GM23248 (cell line): ENCODE measurements around the gene BRME1. TPM values are rescaled to one million over a fixed set of nuclear protein-coding genes. Genes with fewer than 3 reads are reported as not detected.

Experiments
- DNase-seq: peaks from one replicate; pipeline ENCODE4 v3.0.0-alpha.2; 2015
- H2AFZ ChIP-seq: fragments of 200-600 bp; sonication (generic); 2 replicates; pipeline ENCODE4 v1.6.1; 2016; ENCODE audit warnings: antibody characterized with exemption
- H3F3A ChIP-seq: fragments of 200-600 bp; sonication (generic); 2 replicates; pipeline ENCODE4 v1.6.1; 2016; ENCODE audit warnings: mild to moderate bottlenecking, antibody characterized with exemption, mixed run types; ENCODE audit not compliant: insufficient read depth
- H3K27ac ChIP-seq: fragments of 200-600 bp; sonication (generic); 2 replicates; pipeline ENCODE4 v1.5.1; 2016; ENCODE audit warnings: mild to moderate bottlenecking
- H3K27me3 ChIP-seq: fragments of 200-600 bp; sonication (generic); replicated peaks from 2 replicates; pipeline ENCODE4 v1.6.1; 2016; ENCODE audit warnings: mild to moderate bottlenecking; ENCODE audit not compliant: insufficient read depth
- H3K36me3 ChIP-seq: fragments of 200-600 bp; sonication (generic); 2 replicates; pipeline ENCODE4 v1.6.1; 2016; ENCODE audit warnings: low read depth, mild to moderate bottlenecking
- H3K4me1 ChIP-seq: fragments of 200-600 bp; sonication (generic); 2 replicates; pipeline ENCODE4 v1.6.1; 2016; ENCODE audit warnings: mild to moderate bottlenecking; ENCODE audit not compliant: insufficient read depth
- H3K4me2 ChIP-seq: fragments of 200-600 bp; sonication (generic); one replicate; pipeline ENCODE4 v1.6.1; 2016; ENCODE audit warnings: mild to moderate bottlenecking; ENCODE audit not compliant: unreplicated experiment
- H3K4me3 ChIP-seq: fragments of 200-600 bp; sonication (generic); 2 replicates; pipeline ENCODE4 v1.5.1; 2016; ENCODE audit warnings: mild to moderate bottlenecking
- H3K79me2 ChIP-seq: fragments of 200-600 bp; sonication (generic); 2 replicates; pipeline ENCODE4 v1.6.1; 2016; ENCODE audit warnings: mild to moderate bottlenecking; ENCODE audit not compliant: insufficient read depth
- H3K9ac ChIP-seq: fragments of 200-600 bp; sonication (generic); 2 replicates; pipeline ENCODE4 v1.6.1; 2016; ENCODE audit warnings: mild to moderate bottlenecking
- H3K9me2 ChIP-seq: fragments of 200-600 bp; sonication (generic); 2 replicates; pipeline ENCODE4 v1.6.1; 2016; ENCODE audit warnings: mixed run types, mild to moderate bottlenecking, moderate library complexity; ENCODE audit not compliant: insufficient read depth
- H3K9me3 ChIP-seq: fragments of 200-600 bp; sonication (generic); one replicate; pipeline ENCODE4 v1.6.1; 2017; ENCODE audit warnings: low read depth
- H4K20me1 ChIP-seq: fragments of 200-600 bp; sonication (generic); 2 replicates; pipeline ENCODE4 v1.6.0; 2016; ENCODE audit not compliant: insufficient read depth
- EZH2 ChIP-seq: fragments of 200-600 bp; sonication (generic); IDR thresholded peaks from 2 replicates; pipeline ENCODE4 v1.6.1; 2018; ENCODE audit warnings: antibody characterized with exemption, mild to moderate bottlenecking; ENCODE audit not compliant: insufficient read depth, poor library complexity, severe bottlenecking
- EZH2phosphoT487 ChIP-seq: fragments of 200-600 bp; sonication (generic); IDR thresholded peaks from 2 replicates; pipeline ENCODE4 v1.6.1; 2018; ENCODE audit warnings: antibody characterized with exemption, moderate library complexity, mild to moderate bottlenecking, low read depth; ENCODE audit not compliant: insufficient read depth
- WGBS, 2 experiments: methylation state at CpG; one replicate each; pipeline ENCODE4 v1.1.6; 2015 to 2017; ENCODE audit warnings: low lambda C conversion rate in 2 of 2, low coverage in 1 of 2; ENCODE audit errors: missing lambda C conversion rate in 2 of 2; 5-methylcytosine and 5-hydroxymethylcytosine counted together
- in situ Hi-C: fragments of 300-500 bp; cut with MboI; formaldehyde crosslinking; loops from 2 replicates; pipeline ENCODE4 v1.15.0; 2020
- polyA plus RNA-seq: library from polyadenylated mRNA; unstranded; fragments of >200 nt; fragmentation: Nextera tagmentation; extraction: Ambion mirVana; gene quantifications from 2 replicates; pipeline ENCODE4 v1.2.1, GENCODE V29; 2016
- total RNA-seq: library from RNA; depleted of rRNA; stranded (reverse); fragments of >200 nt; shearing (Covaris generic); gene quantifications from 2 replicates; pipeline ENCODE4 v1.2.3, GENCODE V29; 2014; rRNA removed

Gene BRME1
- total RNA-seq (0.11 TPM in 1 of 2 replicates, not detected in the other), polyA plus RNA-seq (0.63 and 2.1 TPM in 2 replicates)

GRCh38 chr19:13905634-13906520 lies at the start of gene BRME1, which contains the start of gene CC2D1A:
Gene BRME1 (minus strand): TSS chr19:13906117. CDS start chr19:13904892, 1,225 bp downstream.
Gene CC2D1A (plus strand): TSS chr19:13906201. CDS start chr19:13906442, 241 bp downstream.
- H3K4me1 ChIP-seq: no peaks in the 10 kb centered on the region
- peak within 1 kb of the TSS; percentile 95 for H2AFZ ChIP-seq
- peak within 1 kb of the TSS; percentile 75 for H3K9ac ChIP-seq
- WGBS, 2 experiments: 6% methylated on average over 74 to 76 of the region's 86 CpGs
- no peaks in the 10 kb centered on the region for H3K9me3 ChIP-seq
- in situ Hi-C loops: no loop called here
- H3K4me3 ChIP-seq: peak within 1 kb of the TSS; percentile 76
- no peaks in the 10 kb centered on the region for H3K27me3 ChIP-seq
- no peaks in the 10 kb centered on the region for H3K9me2 ChIP-seq
- H3F3A ChIP-seq: no peaks in the 10 kb centered on the region
- no peaks in the 10 kb centered on the region for H4K20me1 ChIP-seq
- TF ChIP-seq EZH2 (no peak), EZH2phosphoT487 (no peak)
- H3K27ac ChIP-seq: no peak within 1 kb of the TSS
- peak within 1 kb of the TSS; percentile 89 for H3K4me2 ChIP-seq
- peaks cover 5% of the 10 kb centered on the region; the same call in 1 of the 2 replicates for H3K36me3 ChIP-seq
- peak; percentile 93 for DNase-seq
- H3K79me2 ChIP-seq: no peaks in the 10 kb centered on the region; the same call in 1 of the 2 replicates

DNA sequence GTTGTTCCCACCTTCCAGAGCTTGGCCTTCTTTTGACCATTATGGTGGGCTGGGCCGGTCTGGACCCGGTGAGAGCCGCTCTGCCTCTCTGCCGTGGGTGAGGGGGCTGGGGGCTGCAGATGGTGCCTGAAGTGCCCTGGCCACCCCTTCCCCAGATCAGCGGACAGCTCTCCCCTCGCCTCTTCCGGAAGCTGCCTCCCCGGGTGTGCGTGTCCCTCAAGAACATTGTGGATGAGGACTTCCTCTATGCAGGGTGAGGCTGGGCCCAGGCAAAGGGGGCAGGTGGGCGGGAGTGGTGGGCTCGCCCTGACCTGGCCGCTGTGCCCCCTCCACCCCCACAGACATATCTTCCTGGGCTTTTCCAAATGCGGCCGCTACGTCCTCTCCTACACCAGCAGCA lies 48.3 kb upstream of the BRME1 start:
- Histone ChIP-seq H4K20me1 (no peaks in the 10 kb centered on the region), H3K79me2 (peaks cover 27% of the 10 kb centered on the region), H3K27ac (no peak overlapping the region), H3F3A (no peaks in the 10 kb centered on the region), H3K9me2 (no peaks in the 10 kb centered on the region), H3K4me2 (no peak overlapping the region), H2AFZ (no peak overlapping the region), H3K9ac (no peak overlapping the region), H3K9me3 (no peaks in the 10 kb centered on the region), H3K4me1 (peaks cover 5% of the 10 kb centered on the region), H3K4me3 (no peak overlapping the region), H3K36me3 (peaks cover 4% of the 10 kb centered on the region; the same call in 1 of the 2 replicates), H3K27me3 (no peaks in the 10 kb centered on the region)
- DNase-seq: no peak
- TF ChIP-seq EZH2phosphoT487 (no peak), EZH2 (no peak)
- in situ Hi-C loops: no loop called here
- WGBS, 2 experiments: 88 to 89% methylated on average over 13 to 15 of the region's 15 CpGs

DNA sequence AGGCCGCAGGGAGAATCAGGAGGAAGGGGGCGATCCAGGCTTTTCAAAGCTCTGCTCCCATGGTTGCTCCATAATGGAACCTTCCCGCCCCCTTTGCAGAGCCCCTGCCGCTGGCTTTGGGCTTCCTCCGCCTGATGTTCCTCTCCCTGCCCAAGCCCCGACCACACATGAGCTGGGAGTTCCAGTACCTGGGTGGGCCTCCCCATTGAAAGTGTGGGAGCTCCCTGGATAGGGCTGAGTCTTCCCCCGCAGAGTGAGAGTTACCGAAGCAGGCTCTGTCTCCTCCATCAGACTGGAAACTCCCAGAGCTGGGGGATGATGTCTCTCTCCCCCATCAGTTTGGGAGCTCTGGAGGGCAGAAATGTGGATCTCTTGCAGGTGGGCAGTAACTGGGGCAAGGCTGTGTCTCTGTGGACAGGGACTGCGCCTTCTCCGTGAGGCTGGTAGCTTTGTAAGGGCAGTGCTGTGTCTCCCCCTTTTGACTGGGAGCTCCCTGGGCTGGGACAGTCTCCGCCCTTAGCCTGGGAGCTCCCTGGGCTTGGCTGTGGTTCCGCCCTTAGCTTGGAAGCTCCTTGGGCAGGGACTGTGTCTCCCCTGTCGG lies 47.1 kb upstream of the BRME1 start:
- in situ Hi-C loops: no loop called here
- TF ChIP-seq EZH2phosphoT487 (no peak), EZH2 (no peak)
- H3K36me3 ChIP-seq: peaks cover 4% of the 10 kb centered on the region; the same call in 1 of the 2 replicates
- H3K4me3 ChIP-seq: peak overlapping the region; percentile 94
- H3K9me2 ChIP-seq: no peaks in the 10 kb centered on the region
- no peaks in the 10 kb centered on the region for H3F3A ChIP-seq
- peak overlapping the region; percentile 80 for H3K9ac ChIP-seq
- H4K20me1 ChIP-seq: no peaks in the 10 kb centered on the region
- H3K4me2 ChIP-seq: peak overlapping the region; percentile 98
- no peaks in the 10 kb centered on the region for H3K9me3 ChIP-seq
- 3 to 5% methylated on average over 11 of the region's 13 CpGs for WGBS, 2 experiments
- DNase-seq: peak; percentile 87
- peaks cover 5% of the 10 kb centered on the region for H3K4me1 ChIP-seq
- H3K27me3 ChIP-seq: no peaks in the 10 kb centered on the region
- H2AFZ ChIP-seq: peak overlapping the region; percentile 63
- peak overlapping the region; percentile 42 for H3K27ac ChIP-seq
- peaks cover 27% of the 10 kb centered on the region for H3K79me2 ChIP-seq

DNA sequence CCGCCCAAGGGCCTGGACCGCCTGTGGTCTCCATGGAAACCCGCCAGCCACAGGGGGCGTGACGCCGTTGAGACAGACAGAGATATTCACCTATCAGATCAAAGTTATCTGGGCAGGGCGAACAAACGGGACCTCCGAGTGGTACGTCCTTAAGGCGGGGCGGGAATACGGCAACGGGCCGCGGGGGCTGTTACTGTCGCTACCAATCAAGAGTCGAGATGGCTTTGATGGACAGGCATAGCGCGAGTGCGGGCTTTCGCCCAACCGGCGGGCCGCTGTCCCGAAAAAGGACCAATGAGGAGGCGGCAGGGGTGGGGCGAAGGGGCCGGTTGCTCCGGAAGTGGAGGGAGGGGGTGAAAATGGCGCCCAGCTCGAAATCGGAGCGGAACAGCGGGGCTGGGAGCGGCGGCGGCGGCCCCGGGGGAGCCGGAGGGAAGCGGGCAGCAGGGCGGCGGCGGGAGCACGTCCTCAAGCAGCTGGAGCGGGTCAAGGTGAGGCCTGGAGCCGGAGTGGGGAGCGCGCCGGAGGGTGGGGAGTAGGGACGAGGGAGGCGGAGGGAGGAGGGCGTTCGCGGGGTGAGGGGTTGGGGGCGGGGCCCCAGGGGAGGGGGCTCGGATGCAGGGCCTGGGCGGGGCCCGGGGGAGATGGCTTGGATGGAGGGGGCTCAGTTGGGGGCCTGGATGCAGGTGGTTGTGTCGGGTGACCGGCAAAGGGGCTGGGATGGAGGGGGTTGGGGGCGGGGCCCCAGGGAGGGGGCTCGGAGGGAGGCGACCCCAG lies 46.4 kb upstream of the BRME1 start, which contains the start of gene DCAF15:
TSS of gene DCAF15 (plus strand) at position 356 of the 777 bp plus-strand sequence. CDS start at position 360, 4 bp downstream.
- in situ Hi-C loops: no loop called here
- Histone ChIP-seq H2AFZ (peak within 1 kb of the TSS; percentile 92), H4K20me1 (no peaks in the 10 kb centered on the region), H3K36me3 (peaks cover 4% of the 10 kb centered on the region; the same call in 1 of the 2 replicates), H3K9me2 (no peaks in the 10 kb centered on the region), H3K4me1 (peaks cover 5% of the 10 kb centered on the region), H3K27me3 (no peaks in the 10 kb centered on the region), H3K9ac (peak within 1 kb of the TSS; percentile 80), H3F3A (no peaks in the 10 kb centered on the region), H3K4me3 (peak within 1 kb of the TSS; percentile 94), H3K27ac (peak within 1 kb of the TSS; percentile 42), H3K4me2 (peak within 1 kb of the TSS; percentile 98), H3K9me3 (no peaks in the 10 kb centered on the region), H3K79me2 (peaks cover 27% of the 10 kb centered on the region)
- peak; percentile 100 for DNase-seq
- TF ChIP-seq EZH2phosphoT487 (no peak), EZH2 (no peak)
- WGBS, 2 experiments: 1% methylated on average over 24 to 65 of the region's 65 CpGs
